Retinal pigment epithelial cell (primary cell): ENCODE data around the gene LIX1.
"Not testable (repeated sequence)": the region's sequence is repeated elsewhere in the genome, so short reads cannot be mapped to it uniquely, and the experiment has no call there.

ENCODE experiments used
- DNase-seq: peaks from one replicate; pipeline ENCODE4 v3.0.0-alpha.2; 2010; ENCODE audit warnings: low read depth
- H3K4me3 ChIP-seq: 2 replicates; pipeline ENCODE4 v1.5.1; 2011; ENCODE audit warnings: mild to moderate bottlenecking, low read length, control low read depth, moderate library complexity
- CTCF ChIP-seq: conservative IDR thresholded peaks from 2 replicates; pipeline ENCODE4 v1.5.1; 2011; ENCODE audit warnings: low read depth, low read length, control low read depth, inconsistent platforms

The LIX1 gene

DNA sequence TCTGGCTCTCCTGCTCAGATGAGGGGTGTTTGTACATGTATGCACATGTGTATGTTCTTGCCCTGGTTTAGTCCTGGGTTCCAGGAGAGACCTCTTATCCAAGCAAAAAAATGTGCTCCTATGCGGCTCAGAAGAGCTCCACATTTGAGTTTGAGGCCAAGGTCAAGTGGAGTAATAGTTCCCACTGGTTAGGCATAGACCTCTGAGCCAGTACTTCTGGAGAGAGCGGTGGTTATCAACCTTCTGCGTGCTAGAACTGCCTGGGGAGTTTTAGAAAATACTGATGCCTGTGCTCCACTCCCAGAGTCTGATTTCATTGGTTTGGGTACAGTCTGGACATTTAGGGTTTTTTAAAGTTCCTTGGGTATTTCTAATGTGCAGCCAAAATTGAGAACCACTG lies 51.5 kb downstream of the LIX1 start:
- no peak for DNase-seq
- no peak overlapping the region for H3K4me3 ChIP-seq
- no peak for TF ChIP-seq CTCF

GRCh38 chr5:97089149-97089801 lies 53.1 kb downstream of the LIX1 start:
- no peak for DNase-seq
- H3K4me3 ChIP-seq = no peak overlapping the region
- TF ChIP-seq CTCF = no peak

- TF ChIP-seq CTCF = no peak
- H3K4me3 ChIP-seq = no peak overlapping the region
Measured at GRCh38 chr5:97088774-97089148, 53.6 kb downstream of the LIX1 start.

DNA sequence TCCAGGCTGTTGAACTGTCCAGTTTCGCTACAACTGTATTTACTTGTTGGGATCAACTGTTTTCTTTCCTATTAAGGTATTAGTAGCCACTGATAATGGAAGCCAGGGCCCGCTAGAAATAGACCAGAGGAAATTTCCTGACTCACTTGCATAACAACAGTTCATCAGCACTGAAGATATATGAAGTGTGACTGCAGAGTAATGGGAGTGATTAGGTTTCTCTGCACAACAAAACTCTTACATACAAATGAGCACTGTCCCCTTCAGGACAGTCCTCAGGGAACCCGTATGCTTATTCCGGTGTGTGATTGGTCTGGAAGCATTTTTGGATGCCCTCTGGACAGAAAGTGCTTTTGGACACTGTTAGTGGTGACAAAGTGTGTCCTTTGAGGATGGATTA lies 55.3 kb downstream of the LIX1 start:
- no peak for DNase-seq
- H3K4me3 ChIP-seq = no peak overlapping the region
- TF ChIP-seq CTCF = no peak

More at GRCh38 chr5:97088774-97089148, 53.6 kb downstream of the LIX1 start:
- no peak for DNase-seq

- TF ChIP-seq CTCF = no peak
- no peak overlapping the region for H3K4me3 ChIP-seq
- no peak for DNase-seq
Measured at GRCh38 chr5:97085459-97086181, 56.8 kb downstream of the LIX1 start.

DNA sequence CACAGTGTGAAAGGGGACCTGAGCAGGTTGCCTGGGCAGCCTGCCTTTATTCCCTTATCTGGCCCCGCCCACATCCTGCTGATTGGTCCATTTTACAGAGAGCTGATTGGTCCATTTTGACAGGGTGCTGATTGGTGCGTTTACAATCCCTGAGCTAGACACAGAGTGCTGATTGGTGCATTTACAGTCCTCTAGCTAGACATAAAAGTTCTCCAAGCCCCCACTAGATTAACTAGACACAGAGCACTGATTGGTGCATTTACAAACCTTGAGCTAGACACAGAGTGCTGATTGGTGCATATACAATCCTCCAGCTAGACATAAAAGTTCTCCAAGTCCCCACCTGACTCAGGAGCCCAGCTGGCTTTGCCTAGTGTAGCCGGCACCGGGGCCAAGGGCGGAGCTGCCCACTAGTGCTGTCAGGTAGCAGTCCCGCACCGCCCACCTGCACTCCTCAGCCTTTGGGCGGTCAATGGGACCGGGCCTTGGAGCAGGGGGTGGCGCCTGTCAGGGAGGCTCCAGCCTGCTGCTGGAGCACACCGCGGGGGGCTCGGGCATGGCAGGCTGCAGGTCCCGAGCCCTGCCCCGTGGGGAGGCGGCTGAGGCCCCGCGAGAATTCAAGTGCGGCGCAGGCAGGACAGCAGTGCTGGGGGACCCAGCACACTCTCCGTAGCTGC lies 57.5 kb downstream of the LIX1 start:
- not testable (repeated sequence) for DNase-seq, H3K4me3 ChIP-seq

GRCh38 chr5:97078958-97079743 lies 63.3 kb downstream of the LIX1 start:
- no peak for DNase-seq
- TF ChIP-seq CTCF = no peak
- no peak overlapping the region for H3K4me3 ChIP-seq
